Measurements from ENCODE around the gene FOLR1.

DNA sequence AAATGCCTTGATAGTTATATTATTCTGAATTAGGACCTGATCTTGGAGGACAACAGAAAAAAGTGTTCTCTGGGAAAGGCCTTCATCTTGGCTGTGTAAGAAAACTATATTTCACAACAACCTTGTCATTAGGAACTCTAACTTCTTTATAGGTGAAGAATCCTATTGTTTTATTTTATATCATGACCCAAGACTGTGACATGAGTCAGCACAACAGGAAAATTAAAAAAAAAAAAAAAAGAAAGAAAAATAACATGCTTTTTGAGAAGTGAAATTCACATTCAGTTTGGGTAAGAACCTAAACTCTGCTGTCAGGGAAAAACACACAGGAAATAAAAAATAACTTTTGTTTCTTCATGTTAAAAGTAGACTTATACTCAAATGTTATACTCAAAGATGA lies 12.9 kb downstream of the FOLR1 start:
- TF ChIP-seq, protein P1, sequence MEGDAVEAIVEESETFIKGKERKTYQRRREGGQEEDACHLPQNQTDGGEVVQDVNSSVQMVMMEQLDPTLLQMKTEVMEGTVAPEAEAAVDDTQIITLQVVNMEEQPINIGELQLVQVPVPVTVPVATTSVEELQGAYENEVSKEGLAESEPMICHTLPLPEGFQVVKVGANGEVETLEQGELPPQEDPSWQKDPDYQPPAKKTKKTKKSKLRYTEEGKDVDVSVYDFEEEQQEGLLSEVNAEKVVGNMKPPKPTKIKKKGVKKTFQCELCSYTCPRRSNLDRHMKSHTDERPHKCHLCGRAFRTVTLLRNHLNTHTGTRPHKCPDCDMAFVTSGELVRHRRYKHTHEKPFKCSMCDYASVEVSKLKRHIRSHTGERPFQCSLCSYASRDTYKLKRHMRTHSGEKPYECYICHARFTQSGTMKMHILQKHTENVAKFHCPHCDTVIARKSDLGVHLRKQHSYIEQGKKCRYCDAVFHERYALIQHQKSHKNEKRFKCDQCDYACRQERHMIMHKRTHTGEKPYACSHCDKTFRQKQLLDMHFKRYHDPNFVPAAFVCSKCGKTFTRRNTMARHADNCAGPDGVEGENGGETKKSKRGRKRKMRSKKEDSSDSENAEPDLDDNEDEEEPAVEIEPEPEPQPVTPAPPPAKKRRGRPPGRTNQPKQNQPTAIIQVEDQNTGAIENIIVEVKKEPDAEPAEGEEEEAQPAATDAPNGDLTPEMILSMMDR (IDR thresholded peaks at IDR 0.05 in 2 of 3, conservative IDR thresholded peaks at IDR 0.05 in 1 of 3; ENCODE audit: borderline replicate concordance in 1 of 3, insufficient read depth in 1 of 3, low read depth in 2 of 3, low read length in 2 of 3), result no peak
- TF ChIP-seq, protein P2, sequence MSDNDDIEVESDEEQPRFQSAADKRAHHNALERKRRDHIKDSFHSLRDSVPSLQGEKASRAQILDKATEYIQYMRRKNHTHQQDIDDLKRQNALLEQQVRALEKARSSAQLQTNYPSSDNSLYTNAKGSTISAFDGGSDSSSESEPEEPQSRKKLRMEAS (IDR thresholded peaks at IDR 0.05), result no peak
- TF ChIP-seq, protein P3, sequence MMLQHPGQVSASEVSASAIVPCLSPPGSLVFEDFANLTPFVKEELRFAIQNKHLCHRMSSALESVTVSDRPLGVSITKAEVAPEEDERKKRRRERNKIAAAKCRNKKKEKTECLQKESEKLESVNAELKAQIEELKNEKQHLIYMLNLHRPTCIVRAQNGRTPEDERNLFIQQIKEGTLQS (IDR thresholded peaks at IDR 0.05), result no peak
- TF ChIP-seq POLR2A (IDR thresholded peaks at IDR 0.05; ENCODE audit: borderline replicate concordance, extremely low read depth, insufficient read depth, insufficient read length), result no peak
- TF ChIP-seq EZH2 (IDR thresholded peaks at IDR 0.05), result no peak
- no peak for TF ChIP-seq EZH2phosphoT487 (IDR thresholded peaks at IDR 0.05; ENCODE audit: borderline replicate concordance)

Measured in HCT116 (cell line).